ENCODE measurements around the gene PCDH9.

Gene PCDH9

DNA sequence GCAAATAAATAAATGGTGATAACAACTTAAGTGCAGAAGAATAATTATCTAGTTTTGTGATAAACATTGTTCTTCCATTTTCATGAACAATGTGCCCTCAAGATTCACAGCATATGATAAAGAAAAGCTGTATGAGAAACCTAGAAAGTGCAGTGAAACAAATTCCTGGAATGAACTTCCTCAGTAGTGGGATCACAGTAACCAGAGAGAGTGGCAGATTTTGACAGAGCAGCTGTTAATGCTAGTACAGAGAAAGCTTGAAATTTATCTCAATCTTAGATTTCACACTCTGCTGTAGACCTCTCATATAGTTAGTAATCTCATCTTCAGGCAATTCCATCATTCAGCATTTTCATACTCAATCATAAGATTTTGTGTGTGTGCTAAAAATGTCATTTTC lies 664.9 kb downstream of the PCDH9 start:
- DNase-seq (ENCODE audit: low read depth), result no peak

- no peak for DNase-seq (ENCODE audit: low read depth)
Measured at GRCh38 chr13:66563076-66563475, 667.1 kb downstream of the PCDH9 start.

DNA sequence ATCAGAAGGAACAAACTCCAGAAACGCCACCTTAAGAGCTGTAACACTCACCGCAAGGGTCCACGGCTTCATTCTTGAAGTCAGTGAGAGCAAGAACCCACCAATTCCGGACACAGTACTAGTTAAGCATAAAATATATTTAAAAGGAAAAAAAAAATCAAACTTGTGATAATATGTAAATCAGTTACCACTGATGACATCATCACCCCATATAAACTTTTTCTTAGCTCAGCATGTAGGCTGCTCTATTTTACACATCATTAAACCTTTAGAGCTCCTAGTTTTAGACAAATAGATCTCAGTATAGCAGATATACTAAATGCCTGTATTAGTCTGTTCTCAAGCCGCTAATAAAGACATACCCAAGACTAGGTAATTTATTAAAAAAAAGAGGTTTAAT lies 668.1 kb downstream of the PCDH9 start:
- DNase-seq (ENCODE audit: low read depth), result no peak

DNA sequence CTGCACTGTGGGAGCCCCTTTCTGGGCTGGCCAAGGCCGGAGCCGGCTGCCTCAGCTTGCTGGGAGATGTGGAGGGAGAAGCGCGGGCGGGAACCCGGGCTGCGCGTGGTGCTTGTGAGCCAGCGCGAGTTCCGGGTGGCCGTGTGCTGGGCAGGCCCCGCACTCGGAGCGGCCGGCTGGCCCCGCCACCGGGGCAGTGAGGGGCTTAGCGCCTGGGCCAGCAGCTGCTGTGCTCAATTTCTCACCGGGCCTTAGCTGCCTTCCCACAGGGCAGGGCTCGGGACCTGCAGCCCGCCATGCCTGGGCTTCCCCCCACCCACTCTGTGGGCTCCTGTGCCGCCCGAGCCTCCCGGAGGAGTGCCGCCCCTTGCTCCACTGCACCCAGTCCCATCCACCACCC lies 669.1 kb downstream of the PCDH9 start:
- DNase-seq (ENCODE audit: low read depth), result no peak

DNA sequence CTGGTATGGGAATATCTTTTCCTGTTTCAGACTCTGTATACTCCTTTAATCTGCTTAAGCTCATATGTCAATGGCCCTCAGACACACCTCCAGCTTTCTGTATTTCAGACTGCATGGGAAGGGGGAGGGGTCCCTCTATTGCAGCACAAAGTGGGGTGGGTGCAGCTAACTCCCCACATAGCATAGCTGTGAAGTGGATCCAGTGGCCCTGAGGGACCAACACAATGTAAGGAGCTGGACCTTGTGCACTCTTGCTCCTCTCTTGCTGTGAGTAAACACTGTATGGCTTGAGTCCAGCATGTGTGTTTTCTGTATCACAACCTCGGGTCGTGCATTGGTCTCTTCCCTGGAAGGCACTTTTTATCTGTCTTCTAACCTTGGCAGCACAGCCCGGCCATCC lies 669.9 kb downstream of the PCDH9 start:
- DNase-seq (ENCODE audit: low read depth), result no peak

DNA sequence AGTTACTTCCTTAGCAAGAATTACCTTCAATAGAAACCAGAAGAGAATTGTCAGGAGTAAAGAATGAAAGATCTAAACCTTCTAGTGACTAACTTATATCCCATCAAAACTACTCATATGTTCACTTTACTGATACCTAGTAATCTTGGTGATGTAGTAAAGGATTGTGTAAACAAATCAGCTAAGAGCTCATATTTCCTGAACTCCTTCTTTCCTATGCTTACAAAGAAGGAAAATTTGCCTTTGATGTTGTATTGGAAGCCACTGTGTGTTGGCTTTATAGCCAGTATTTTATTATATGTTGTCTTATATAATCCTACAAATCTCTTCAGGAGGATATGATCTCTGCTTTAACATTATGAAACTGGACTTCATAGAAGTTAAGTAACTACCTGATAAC lies 671.0 kb downstream of the PCDH9 start:
- DNase-seq (ENCODE audit: low read depth), result no peak

GRCh38 chr13:66558506-66558905 lies 671.6 kb downstream of the PCDH9 start:
- no peak for DNase-seq (ENCODE audit: low read depth)

- DNase-seq (ENCODE audit: low read depth), result no peak
Measured at GRCh38 chr13:66557357-66557756, 672.8 kb downstream of the PCDH9 start.

DNA sequence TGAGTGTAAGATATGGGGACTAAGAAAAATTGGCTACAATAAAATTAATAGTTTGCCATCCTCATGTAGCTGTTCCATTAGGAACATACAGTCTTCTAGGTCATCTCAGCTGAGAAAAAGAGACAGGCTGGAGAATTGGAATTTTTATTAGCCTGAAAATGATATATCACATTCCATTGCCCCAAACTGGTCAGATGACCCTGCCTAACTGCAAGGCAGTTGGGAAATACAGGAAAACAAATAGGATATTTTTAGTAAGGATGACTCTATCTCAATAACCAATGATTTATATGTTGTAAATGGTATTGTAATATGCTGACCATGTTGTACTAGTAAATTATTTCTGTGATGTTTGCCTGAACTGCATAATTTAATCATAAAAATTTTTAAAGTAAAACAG lies 673.8 kb downstream of the PCDH9 start:
- no peak for DNase-seq (ENCODE audit: low read depth)

GRCh38 chr13:66553391-66553790 lies 676.7 kb downstream of the PCDH9 start:
- no peak for DNase-seq (ENCODE audit: low read depth)

DNA sequence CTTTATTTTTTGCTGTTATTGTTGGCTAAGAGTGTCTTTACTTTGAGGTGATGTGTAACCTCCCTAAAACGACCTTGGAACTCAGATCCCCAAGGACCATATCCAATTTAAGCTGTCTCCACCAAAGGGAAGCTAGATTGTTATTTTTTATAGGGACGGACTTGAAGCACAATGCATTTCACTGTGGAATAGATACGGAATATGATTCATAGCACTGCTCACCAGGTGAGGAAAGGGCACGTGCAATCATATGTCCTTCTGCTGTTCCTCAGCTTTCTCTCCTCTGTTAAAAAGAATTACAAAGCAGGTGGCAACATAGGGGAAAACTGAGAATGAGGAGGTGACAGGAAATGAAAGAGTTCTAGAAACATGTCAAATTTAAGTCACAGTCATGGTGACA lies 679.0 kb downstream of the PCDH9 start:
- no peak for DNase-seq (ENCODE audit: low read depth)

DNA sequence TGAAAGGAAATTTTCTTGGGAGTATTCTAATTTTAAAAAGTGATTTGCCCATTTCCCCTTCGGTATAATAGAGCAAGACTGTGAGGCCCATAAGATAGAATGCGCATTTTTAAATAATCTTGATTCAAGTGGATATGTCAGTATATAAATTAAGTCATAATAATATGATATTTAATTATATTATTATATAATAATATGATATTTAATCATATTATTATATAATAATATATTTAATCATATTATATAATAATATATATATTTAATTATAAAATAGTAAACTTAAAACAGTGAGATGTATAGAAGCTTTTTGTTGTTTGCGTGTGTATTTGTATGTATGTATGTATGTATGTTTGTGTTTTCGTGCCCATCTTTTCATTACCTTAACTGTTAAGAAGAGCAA lies 682.5 kb downstream of the PCDH9 start:
- no peak for DNase-seq (ENCODE audit: low read depth)

DNA sequence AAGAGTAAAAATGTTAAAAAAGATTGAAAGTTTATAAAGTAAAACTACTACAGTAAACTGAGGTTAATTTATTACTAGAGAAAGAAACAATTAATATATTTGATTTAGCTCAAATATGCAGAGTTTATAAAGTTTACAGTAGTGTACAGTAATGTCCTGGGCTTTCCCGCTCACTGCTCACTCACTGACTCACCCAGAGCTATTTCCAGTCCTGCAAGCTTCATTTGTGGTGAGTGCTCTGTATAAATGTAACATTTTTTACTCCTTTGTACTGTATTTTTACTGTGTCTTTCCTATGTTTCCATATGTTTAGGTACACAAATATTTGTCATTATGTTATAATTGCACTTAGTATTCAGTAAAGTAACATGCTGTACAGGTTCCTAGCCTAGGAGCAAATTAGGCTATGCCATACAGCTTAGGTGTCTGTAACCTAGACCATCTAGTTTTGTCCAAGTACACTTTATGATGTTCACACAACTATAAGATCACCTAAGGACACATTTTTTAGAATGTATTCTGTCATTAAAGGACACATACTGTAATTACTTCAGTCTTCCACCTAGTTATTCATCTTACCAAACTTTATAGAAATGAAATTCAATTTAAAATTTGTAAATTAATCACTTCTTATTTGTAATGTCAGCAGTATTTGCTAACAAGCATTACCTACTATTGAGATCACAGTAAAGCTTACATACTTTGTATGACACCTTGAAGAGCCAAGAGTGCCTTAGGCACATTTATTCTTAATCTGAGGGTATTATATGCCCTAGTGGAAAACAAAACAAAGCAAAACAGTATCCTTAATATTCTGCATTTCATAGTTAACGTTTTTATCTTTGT lies 683.4 kb downstream of the PCDH9 start:
- DNase-seq (ENCODE audit: low read depth), result no peak

- no peak for DNase-seq (ENCODE audit: low read depth)
Measured at GRCh38 chr13:66543780-66544179, 686.4 kb downstream of the PCDH9 start.

- no peak for DNase-seq (ENCODE audit: low read depth)
Measured at GRCh38 chr13:66537417-66537816, 692.7 kb downstream of the PCDH9 start.

- DNase-seq (ENCODE audit: low read depth), result no peak
Measured at GRCh38 chr13:66536746-66537145, 693.4 kb downstream of the PCDH9 start.

DNA sequence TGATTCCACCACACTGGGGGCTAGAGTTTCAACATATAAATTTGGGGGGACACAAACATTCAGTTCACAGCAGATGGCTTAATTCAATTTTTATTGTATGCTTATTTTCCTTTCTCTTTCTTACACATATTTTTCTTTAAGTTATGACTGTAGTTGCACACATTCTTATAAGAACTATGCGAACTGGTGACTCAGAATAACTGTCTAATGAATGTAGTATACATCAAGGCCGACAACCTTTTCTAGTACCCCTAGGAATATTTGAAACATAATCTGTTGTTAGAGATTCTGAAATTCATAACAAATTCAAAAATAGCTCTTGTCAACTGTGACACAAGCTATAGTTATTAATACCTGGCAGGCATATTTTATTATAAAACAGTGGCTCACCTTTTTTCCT lies 695.6 kb downstream of the PCDH9 start:
- DNase-seq (ENCODE audit: low read depth), result no peak

- no peak for DNase-seq (ENCODE audit: low read depth)
Measured at GRCh38 chr13:66532845-66533244, 697.3 kb downstream of the PCDH9 start.

GRCh38 chr13:66532146-66532545 lies 698.0 kb downstream of the PCDH9 start:
- DNase-seq (ENCODE audit: low read depth), result no peak

DNA sequence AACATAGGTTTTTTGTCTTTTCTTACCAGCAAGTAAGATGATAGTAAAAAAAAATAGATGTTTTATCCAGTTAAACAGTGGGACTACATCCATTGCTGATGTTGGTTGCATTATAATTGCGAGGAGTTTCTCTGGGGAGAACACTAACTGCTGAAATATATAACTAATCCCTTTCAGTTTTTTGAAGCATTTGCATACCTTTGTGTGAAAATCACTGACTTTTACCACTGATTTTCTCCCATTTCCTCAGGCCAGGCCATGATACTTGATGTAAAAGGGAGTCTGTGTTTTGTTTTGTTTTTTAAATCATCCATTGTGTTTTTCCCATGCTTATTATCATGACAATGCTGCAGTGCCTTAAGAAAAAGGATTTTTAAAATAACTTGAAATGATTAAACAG lies 699.5 kb downstream of the PCDH9 start:
- no peak for DNase-seq (ENCODE audit: low read depth)

- no peak for DNase-seq (ENCODE audit: low read depth)
Measured at GRCh38 chr13:66530158-66530557, 700.0 kb downstream of the PCDH9 start.

DNA sequence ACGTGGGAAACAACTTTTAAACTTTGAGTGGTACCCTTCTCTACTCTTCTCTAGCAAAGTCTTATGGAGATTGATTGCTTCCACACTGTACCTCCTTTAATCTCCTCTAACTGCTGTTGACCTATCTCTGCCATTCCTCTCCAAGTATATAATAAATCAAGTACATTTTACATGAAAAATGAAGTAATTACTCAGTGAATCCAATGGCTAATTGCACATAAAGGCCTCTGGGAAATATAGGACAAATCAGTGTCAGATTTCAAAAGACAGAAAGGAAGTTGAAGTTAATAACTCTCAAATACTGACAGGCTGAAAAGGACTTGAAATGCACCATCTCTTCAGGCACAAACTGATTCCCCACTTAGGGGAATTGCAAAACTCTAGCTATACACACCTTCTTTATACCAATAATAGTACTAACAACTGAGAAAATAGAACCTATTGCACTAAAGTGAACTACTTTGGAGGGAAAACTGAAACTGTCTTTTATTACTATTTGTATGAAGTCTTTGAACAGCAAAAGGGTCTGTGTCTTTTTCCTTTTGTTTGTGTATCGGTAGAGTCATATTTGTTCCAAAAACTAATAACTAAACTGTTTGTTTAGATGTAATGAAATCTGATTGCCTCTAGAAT lies 701.1 kb downstream of the PCDH9 start:
- no peak for DNase-seq (ENCODE audit: low read depth)

DNA sequence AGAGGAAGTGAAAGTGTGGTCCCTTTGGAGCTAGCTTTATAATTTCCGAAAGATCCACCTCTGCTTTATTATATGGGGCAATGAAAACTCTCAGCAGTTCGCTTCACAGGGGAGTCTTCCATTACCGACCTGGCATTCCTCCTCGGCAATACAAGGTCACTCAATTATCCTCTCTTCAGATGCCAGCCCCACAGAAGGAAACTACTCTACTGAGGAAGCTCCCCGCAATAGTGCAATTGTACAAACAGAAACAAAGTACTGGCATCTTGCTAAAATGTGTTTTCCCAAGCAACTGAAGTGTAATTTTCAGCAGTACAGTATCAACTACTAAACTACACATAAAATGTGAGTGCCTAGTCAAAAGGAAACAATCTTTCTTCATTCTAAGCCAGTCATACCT lies 702.0 kb downstream of the PCDH9 start:
- DNase-seq (ENCODE audit: low read depth), result no peak
